Renal cortical epithelial cell (primary cell): ENCODE measurements around the gene COG4. TPM values are rescaled to one million over a fixed set of nuclear protein-coding genes. Genes with fewer than 3 reads are reported as not detected.

ENCODE experiments used
- DNase-seq: peaks from one replicate; pipeline ENCODE4 v3.0.0-alpha.2; 2011; ENCODE audit warnings: low read depth
- total RNA-seq: library from RNA; depleted of rRNA; stranded (reverse); fragments of >200 nt; gene quantifications from 2 replicates; pipeline ENCODE4 v1.2.3, GENCODE V29; 2014

Gene COG4
- total RNA-seq, 1 donor from 2014 or later = 71.1 TPM

GRCh38 chr16:70480127-70481105 lies 42.9 kb downstream of the COG4 start:
- DNase-seq = no peak

- no peak for DNase-seq
Measured at GRCh38 chr16:70478912-70479341, 44.4 kb downstream of the COG4 start.

- no peak for DNase-seq
Measured at GRCh38 chr16:70478169-70478568, 45.2 kb downstream of the COG4 start.

DNA sequence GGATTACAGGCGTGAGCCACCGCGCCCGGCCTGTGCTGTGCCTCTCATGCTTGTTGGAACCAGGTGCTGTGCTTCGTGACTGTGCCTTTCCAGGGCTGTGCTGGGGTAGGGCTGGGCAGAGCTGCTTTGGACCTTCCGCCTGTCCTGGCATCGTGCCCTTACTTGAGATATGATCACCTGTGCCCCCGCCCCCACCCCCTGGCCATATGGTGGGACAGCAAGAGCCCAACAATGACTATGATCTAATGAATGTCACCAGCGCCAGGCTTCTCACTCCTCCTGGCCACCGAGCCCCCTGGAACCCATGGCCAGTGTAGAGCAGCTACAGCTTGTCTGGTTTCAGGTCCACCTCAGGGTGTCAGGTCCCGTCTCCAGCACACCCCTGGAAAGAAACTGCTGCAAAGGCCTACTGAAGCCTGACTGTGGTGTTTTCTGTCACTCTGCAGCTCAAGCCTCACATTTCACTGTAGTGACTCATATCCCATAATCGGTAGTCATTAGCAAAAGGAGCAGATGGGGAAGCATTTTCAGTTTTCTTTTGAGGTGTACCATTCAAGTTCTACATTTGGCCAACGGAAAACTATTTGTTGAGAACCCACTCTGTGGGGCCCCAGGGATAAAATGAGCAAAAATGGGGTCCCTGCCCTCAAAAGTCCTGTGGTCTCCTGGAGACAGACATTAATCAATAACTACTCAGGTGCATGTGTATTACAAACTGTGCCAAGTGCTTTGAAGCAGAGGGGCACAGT lies 46.9 kb downstream of the COG4 start:
- peak; percentile 93 for DNase-seq

GRCh38 chr16:70475054-70475871 lies 48.1 kb downstream of the COG4 start:
- DNase-seq = no peak

DNA sequence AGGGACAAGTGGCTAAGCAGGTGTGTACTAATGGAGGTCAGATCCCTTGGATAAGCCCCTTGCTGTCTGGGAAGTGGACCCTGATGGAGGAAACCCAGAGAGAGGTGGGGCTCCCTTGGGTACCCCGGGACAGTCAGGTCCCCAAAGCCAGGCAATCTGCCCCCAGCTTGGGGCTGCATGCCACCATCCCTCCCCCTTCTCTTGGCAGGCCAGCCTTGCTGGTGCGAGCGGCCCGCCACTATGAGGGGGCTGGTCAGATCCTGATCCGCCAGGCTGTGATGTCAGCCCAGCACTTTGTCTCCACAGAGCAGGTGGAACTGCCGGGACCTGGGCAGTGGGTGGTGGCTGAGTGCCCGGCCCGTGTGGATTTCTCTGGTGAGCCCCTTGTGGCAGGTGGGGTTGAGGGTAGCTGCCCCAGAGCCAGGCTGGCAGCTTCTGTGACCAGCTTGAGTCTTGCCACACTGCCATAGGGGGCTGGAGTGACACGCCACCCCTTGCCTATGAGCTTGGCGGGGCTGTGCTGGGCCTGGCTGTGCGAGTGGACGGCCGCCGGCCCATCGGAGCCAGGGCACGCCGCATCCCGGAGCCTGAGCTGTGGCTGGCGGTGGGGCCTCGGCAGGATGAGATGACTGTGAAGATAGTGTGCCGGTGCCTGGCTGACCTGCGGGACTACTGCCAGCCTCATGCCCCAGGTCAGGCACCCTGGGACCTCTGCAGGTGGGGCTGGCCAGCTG lies 48.9 kb downstream of the COG4 start:
- no peak for DNase-seq

DNA sequence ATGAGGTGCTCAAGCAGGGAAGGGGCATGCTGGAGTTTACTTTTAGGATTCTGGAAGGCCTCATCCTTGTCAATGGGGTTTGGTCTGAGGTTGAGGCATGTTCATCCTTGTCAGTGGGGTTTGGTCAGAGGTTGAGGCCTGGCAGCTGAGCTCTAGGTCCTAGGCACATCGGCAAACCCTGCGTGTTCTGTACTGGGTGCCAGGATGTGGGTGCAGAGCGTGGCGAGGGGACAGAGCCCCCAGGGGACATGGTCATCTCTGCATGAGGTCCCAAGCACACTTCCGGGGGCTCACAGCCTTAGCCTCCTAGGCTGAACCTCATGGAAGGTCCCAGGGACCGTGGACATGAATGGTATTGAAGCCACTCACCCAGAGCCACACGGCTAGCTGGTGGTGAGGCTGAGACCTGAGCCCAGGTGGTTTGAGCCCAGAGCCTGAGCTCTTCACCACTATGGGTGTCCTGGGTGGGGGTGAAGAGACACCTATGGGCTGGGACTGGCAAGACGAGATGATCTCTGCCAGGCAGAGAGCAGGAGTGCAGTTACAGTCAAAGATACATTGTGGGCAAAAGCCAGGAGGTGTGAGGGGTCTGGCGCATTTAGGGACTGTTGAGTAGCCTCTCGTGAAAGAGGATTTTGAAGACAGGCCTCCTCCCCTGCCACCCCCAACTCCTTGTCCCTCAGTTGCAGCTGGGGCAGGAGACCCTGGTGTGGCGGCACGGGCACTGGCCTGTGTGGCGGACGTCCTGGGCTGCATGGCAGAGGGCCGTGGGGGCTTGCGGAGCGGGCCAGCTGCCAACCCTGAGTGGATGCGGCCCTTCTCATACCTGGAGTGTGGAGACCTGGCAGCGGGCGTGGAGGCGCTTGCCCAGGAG lies 49.7 kb downstream of the COG4 start:
- no peak for DNase-seq

- no peak for DNase-seq
Measured at GRCh38 chr16:70472786-70473433, 50.4 kb downstream of the COG4 start.

DNA sequence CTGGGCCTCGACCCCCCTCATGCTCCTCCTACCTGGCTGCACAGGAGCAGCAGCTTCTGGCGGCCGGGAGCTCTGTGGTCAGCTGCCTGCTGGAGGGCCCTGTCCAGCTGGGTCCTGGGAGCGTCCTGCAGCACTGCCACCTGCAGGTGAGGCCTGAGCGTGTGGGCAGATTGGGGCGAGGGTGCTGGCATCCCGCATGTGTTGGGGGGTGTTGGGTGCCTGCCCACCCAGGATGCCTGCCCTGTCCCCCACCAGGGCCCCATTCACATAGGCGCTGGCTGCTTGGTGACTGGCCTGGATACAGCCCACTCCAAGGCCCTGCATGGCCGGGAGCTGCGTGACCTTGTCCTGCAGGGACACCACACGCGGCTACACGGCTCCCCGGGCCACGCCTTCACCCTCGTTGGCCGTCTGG lies 52.4 kb downstream of the COG4 start:
- no peak for DNase-seq

- no peak for DNase-seq
Measured at GRCh38 chr16:70470141-70470926, 53.0 kb downstream of the COG4 start.

DNA sequence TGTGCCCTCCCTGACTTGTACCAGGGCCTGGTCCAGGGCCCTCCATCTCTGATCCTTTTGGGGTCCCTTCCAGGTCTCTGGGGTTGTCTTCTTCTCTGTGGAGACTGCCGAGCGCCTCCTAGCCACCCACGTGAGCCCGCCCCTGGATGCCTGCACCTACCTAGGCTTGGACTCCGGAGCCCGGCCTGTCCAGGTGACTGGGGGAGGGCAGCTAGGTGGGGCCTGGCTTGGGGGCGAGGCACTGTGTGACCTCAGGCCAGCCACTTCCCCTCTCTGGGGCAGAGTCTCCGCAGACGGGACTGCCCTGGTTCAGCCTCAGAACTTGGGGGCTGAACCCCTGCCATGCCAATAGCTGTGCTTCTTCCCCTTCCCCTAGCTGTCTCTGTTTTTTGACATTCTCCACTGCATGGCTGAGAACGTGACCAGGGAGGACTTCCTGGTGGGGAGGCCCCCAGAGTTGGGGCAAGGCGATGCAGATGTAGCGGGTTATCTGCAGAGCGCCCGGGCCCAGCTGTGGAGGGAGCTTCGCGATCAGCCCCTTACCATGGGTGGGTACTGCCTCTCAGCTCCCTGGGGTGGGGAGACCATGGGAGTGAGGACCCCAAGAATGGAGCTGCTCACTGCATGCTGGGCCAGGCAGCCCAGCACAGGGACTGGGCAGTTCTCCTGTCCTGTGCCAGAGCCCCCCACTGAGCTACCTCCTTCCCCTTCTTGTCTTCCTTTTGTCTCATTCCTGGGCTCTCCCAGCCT lies 54.4 kb downstream of the COG4 start:
- DNase-seq = no peak

GRCh38 chr16:70467608-70468007 lies 55.7 kb downstream of the COG4 start:
- DNase-seq = no peak

GRCh38 chr16:70467113-70467512 lies 56.2 kb downstream of the COG4 start:
- DNase-seq = no peak

DNA sequence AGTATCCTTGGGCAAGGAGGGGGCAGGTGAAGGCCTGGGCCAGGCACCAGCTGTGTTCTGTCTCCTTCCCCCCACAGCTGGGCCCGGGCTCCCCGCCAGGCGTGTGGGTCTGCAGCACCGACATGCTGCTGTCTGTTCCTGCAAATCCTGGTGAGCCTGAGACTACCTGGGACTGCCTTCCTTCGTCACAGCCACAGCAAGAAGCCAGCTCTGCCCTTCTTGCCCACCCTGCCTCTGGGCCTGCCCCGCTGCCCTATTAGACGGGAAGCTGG lies 56.6 kb downstream of the COG4 start:
- no peak for DNase-seq

DNA sequence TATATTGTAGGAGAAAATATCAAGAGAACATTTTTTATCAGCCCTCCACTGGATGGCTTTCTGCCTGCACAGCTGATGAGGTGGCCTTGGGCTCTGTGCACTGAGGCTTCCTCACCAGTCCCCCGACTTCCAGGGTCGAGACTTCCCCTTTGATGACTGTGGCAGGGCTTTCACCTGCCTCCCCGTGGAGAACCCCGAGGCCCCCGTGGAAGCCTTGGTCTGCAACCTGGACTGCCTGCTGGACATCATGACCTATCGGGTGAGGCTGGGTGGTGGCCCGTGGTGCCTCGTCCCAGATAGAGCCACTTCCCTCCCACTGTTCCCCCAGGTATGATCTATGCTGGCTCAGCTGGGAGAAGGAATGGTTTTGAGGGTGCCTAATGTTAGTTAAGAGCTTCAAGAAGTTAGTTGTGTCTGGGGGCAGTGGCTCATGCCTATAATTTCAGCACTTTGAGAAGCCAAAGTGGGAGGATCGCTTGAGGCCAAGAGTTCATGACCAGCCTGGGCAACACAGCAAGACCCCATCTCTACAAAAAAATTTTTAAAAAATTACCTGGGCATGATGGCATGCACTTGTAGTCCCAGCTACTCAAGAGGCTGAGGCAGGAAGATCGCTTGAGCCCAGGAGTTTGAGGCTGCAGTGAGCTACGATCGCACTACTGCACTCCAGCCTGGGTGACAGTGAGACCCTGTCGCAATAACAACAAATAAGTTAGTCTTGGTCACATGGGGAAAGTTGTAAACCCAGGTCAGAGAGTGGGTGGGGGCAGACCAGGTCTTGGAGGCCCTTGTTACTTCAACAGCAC lies 57.2 kb downstream of the COG4 start:
- DNase-seq = no peak

DNA sequence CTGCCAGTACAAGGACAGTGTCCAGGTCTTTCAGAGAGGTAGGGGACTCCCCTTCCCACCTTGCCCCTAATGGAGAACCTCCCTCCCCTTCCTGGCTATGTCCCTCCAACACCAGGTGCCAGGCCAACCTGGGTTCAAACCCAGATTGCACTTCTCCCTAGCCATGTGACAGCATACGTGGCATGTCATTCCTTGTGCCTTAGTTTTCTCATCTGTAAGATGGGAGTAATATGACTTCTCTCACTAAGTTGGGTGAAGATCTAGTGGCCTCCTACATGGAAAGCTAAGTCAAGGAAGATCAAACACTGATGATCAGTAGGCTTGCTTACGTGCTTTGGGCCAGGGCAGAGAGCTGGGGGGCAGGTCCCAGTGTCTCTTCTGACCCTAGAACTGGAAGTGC lies 60.1 kb downstream of the COG4 start:
- no peak for DNase-seq

DNA sequence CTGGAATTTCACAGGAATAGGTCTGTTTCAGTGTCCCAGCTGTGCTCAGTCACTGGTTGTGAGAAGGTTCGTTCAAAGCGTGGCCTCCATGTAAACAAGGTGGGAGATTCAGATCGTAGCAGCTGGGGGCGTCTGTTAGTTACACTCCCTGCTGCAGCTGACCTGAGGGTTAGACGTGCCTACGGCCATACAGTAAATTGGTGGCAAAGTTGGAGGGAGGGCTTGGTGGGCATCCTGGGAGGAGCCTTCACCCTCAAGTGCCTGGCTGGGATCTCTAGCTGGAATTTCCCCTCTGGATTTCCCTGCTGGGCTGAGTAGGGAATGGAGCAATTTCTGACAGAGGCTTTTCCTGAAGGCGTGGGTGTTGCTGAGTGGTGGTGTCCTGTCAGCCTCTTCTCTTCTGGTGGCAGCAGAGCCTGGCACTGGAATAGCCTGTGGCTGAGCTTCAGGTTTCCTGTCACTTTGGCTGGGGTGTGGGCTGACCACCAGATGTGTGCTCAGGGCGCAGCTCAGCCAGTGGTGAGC lies 62.6 kb downstream of the COG4 start:
- no peak for DNase-seq
